ENCODE data around the gene MTX3. TPM values are rescaled to one million over a fixed set of nuclear protein-coding genes. Genes with fewer than 3 reads are reported as not detected.

The MTX3 gene
- total RNA-seq, 1 experiment from 2014 or later = 34.9 TPM

- Histone ChIP-seq H3K4me2 (ENCODE audit: low read length) (no peak overlapping the region), H2AFZ (ENCODE audit: low read depth, low read length, poor library complexity, severe bottlenecking) (no peak overlapping the region), H3K9me2 (ENCODE audit: insufficient read depth) (no peaks in the 10 kb centered on the region), H4K20me1 (ENCODE audit: insufficient read depth) (no peaks in the 10 kb centered on the region), H3K79me2 (ENCODE audit: insufficient read depth, low read length) (no peaks in the 10 kb centered on the region), H3K9ac (ENCODE audit: low read length) (no peak overlapping the region), H3K27me3 (ENCODE audit: insufficient read depth, low read length) (peaks cover 8% of the 10 kb centered on the region; the same call in 1 of the 2 replicates), H3K9me3 (ENCODE audit: control insufficient read depth in 1 of 2, insufficient read depth in 1 of 2, low read depth in 1 of 2, low read length in 2 of 2) (no peaks in the 10 kb centered on the region), H3K27ac (ENCODE audit: low read depth, low read length) (no peak overlapping the region), H3K4me1 (ENCODE audit: control insufficient read depth in 1 of 2, insufficient read depth in 2 of 2, low read length in 2 of 2) (no peaks in the 10 kb centered on the region), H3K4me3 (replicated peaks in 1 of 2; ENCODE audit: low read depth in 1 of 2, low read length in 2 of 2) (no peak overlapping the region), H3K36me3 (ENCODE audit: control insufficient read depth in 1 of 2, insufficient read depth in 2 of 2, low read length in 2 of 2) (no peaks in the 10 kb centered on the region)
- ChIA-PET RAD21 (ENCODE audit: low non-redundant PET in 1 of 2, low total read pairs in 2 of 2, uncharacterized antibody in 2 of 2, unreplicated experiment in 2 of 2) (no interaction called here), CTCF (no interaction called here), POLR2A (no interaction called here)
- intact Hi-C loops (cut with micrococcal nuclease) = no loop called here
- no peak for DNase-seq (ENCODE audit: low read depth, low spot score)
- BruUV-seq (replicated peaks) = no TSS peak
- ATAC-seq = no peak
- TF ChIP-seq SP1 (IDR thresholded peaks at IDR 0.05; ENCODE audit: low read depth) = no peak
- no peak for TF ChIP-seq YY1 (IDR thresholded peaks at IDR 0.05; ENCODE audit: extremely low read depth, insufficient replicate concordance, low read depth, low read length)
- TF ChIP-seq RAD21 (IDR thresholded peaks at IDR 0.05; ENCODE audit: low read depth) = no peak
- TF ChIP-seq JUND (IDR thresholded peaks at IDR 0.05) = no peak
- no peak for TF ChIP-seq EZH2phosphoT487 (IDR thresholded peaks at IDR 0.05; ENCODE audit: borderline replicate concordance)
These were observed 62.0 kb downstream of the MTX3 start for GRCh38 chr5:79929095-79929494.

Other genes starting within 250 kb of the MTX3 start
- 1.5 TPM for gene THBS4, start 44.1 kb upstream of the MTX3 start, total RNA-seq (2021; ENCODE audit: unreplicated experiment)

Data from HCT116 (cell line).